RWPE2 (cell line): Measurements from ENCODE around the gene RPL31.

ENCODE experiments used
- ATAC-seq: fragments of 200-7000 bp; cut with Tn5 transposase; 3 replicates; pipeline ENCODE4 v1.9.1; 2021; ENCODE audit warnings: low read depth
- DNase-seq: peaks from one replicate; pipeline ENCODE4 v3.0.0-alpha.2; 2020; ENCODE audit warnings: low spot score
- H3K27ac ChIP-seq: fragments of 450-650 bp; 2 replicates; pipeline ENCODE4 v1.5.1; 2017; ENCODE audit warnings: mild to moderate bottlenecking; ENCODE audit not compliant: poor library complexity, severe bottlenecking
- H3K27me3 ChIP-seq: fragments of 250-450 bp; sonication (Bioruptor Pico); 2 replicates; pipeline ENCODE4 v1.5.1; 2021; ENCODE audit warnings: mild to moderate bottlenecking, moderate library complexity; ENCODE audit not compliant: insufficient read depth, poor library complexity, severe bottlenecking
- H3K36me3 ChIP-seq: fragments of 250-450 bp; sonication (Bioruptor Pico); 2 replicates; pipeline ENCODE4 v1.5.1; 2020; ENCODE audit warnings: low read depth, mild to moderate bottlenecking, moderate library complexity
- H3K4me1 ChIP-seq: fragments of 250-450 bp; sonication (Bioruptor Pico); 2 replicates; pipeline ENCODE4 v1.5.1; 2021; ENCODE audit warnings: mild to moderate bottlenecking, moderate library complexity; ENCODE audit not compliant: insufficient read depth, poor library complexity, severe bottlenecking
- H3K4me3 ChIP-seq: fragments of 250-450 bp; sonication (Bioruptor Pico); 2 replicates; pipeline ENCODE4 v1.5.1; 2021; ENCODE audit warnings: mild to moderate bottlenecking, moderate library complexity; ENCODE audit not compliant: severe bottlenecking
- H3K9me3 ChIP-seq: fragments of 250-450 bp; sonication (Bioruptor Pico); 2 replicates; pipeline ENCODE4 v1.5.1; 2021; ENCODE audit warnings: mild to moderate bottlenecking, moderate library complexity; ENCODE audit not compliant: severe bottlenecking
- CTCF ChIP-seq: fragments of 450-650 bp; IDR thresholded peaks from one replicate; pipeline ENCODE4 v1.5.1; 2017; ENCODE audit warnings: mild to moderate bottlenecking, moderate library complexity; ENCODE audit not compliant: poor library complexity, severe bottlenecking

Gene RPL31

GRCh38 chr2:100962366-100963025 is 39.6 kb upstream of the RPL31 start:
- Histone ChIP-seq H3K27me3 (no peaks in the 10 kb centered on the region), H3K4me3 (no peak overlapping the region), H3K36me3 (peaks cover 3% of the 10 kb centered on the region; the same call in 1 of the 2 replicates), H3K4me1 (no peaks in the 10 kb centered on the region), H3K27ac (no peak overlapping the region), H3K9me3 (no peaks in the 10 kb centered on the region)
- DNase-seq (no peak), ATAC-seq (no peak)
- TF ChIP-seq CTCF = no peak

- Histone ChIP-seq H3K4me1 (no peaks in the 10 kb centered on the region), H3K9me3 (no peaks in the 10 kb centered on the region), H3K4me3 (no peak overlapping the region), H3K27ac (no peak overlapping the region), H3K36me3 (peaks cover 3% of the 10 kb centered on the region; the same call in 1 of the 2 replicates), H3K27me3 (no peaks in the 10 kb centered on the region)
- DNase-seq (no peak), ATAC-seq (no peak)
- no peak for TF ChIP-seq CTCF
Measured at GRCh38 chr2:100963026-100963375, 39.1 kb upstream of the RPL31 start.

GRCh38 chr2:100964222-100964621 is 37.9 kb upstream of the RPL31 start:
- TF ChIP-seq CTCF = no peak

GRCh38 chr2:100964681-100965169 is 37.4 kb upstream of the RPL31 start:
- no peaks in the 10 kb centered on the region for H3K4me1 ChIP-seq
- TF ChIP-seq CTCF = no peak
- no peaks in the 10 kb centered on the region for H3K9me3 ChIP-seq
- ATAC-seq = no peak
- H3K4me3 ChIP-seq = no peak overlapping the region
- H3K27me3 ChIP-seq = no peaks in the 10 kb centered on the region
- no peak for DNase-seq
- no peak overlapping the region for H3K27ac ChIP-seq
- H3K36me3 ChIP-seq = peaks cover 10% of the 10 kb centered on the region

More at GRCh38 chr2:100964222-100964621, 37.9 kb upstream of the RPL31 start:
- no peak overlapping the region for H3K27ac ChIP-seq
- no peak overlapping the region for H3K4me3 ChIP-seq
- H3K27me3 ChIP-seq = no peaks in the 10 kb centered on the region
- peaks cover 10% of the 10 kb centered on the region for H3K36me3 ChIP-seq
- no peaks in the 10 kb centered on the region for H3K9me3 ChIP-seq
- H3K4me1 ChIP-seq = no peaks in the 10 kb centered on the region
- ATAC-seq = no peak
- no peak for DNase-seq

GRCh38 chr2:100965596-100965995 is 36.5 kb upstream of the RPL31 start:
- Histone ChIP-seq H3K36me3 (peaks cover 10% of the 10 kb centered on the region), H3K9me3 (no peaks in the 10 kb centered on the region), H3K27me3 (no peaks in the 10 kb centered on the region), H3K4me3 (no peak overlapping the region), H3K4me1 (no peaks in the 10 kb centered on the region), H3K27ac (no peak overlapping the region)
- no peak for ATAC-seq
- no peak for TF ChIP-seq CTCF
- no peak for DNase-seq
